VCaP (cell line): ENCODE measurements around the gene MTMR12.
"Not testable (repeated sequence)": the region's sequence is repeated elsewhere in the genome, so short reads cannot be mapped to it uniquely, and the experiment has no call there.

Experiments used
- H3K27ac ChIP-seq: fragments of 450-650 bp; 2 replicates; pipeline ENCODE4 v1.5.1; 2017
- TF ChIP-seq, protein P1 (sequence below): fragments of 450-650 bp; conservative IDR thresholded peaks from 2 replicates; pipeline ENCODE4 v1.5.1; 2017; ENCODE audit warnings: mild to moderate bottlenecking, moderate library complexity

The MTMR12 gene

DNA sequence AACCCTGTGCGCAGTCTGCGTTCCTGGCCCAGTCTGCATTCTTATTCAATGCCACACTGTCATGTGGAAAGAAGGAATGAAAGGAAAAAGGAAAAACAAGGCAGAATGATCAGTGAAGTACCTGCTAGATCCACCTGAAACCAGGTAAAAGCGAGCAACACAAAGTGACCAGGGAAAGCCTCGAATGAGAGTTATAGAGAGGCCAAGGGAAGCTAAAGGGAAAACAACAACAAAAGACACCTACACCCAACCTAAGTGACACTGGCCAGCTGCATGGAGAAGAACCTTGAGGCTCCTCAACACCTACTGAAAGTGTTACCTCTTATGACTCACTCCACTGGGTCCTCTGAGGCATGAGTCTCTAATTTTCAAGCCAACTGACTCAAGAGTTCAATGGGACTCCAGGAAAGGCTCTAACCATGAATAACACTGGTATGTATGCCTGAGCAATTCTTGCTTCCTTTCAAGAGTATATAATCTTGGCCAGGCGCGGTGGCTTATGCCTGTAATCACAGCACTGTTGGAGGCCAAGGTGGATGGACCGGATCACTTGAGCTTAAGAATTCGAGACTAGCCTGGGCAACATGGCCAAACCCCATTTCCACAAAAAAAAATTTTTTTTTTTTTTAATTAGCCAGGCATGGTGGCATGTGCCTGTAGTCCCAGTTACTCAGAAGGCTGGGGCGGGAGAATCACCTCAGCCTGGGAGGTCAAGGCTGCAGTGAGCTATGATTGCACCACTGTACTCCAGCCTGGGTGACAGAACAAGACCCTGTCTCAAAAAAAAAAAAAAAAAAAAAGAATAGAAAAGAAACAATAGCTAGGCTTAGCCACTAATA lies 29.0 kb downstream of the MTMR12 start:
- H3K27ac ChIP-seq, result no peak overlapping the region
- TF ChIP-seq, protein P1, sequence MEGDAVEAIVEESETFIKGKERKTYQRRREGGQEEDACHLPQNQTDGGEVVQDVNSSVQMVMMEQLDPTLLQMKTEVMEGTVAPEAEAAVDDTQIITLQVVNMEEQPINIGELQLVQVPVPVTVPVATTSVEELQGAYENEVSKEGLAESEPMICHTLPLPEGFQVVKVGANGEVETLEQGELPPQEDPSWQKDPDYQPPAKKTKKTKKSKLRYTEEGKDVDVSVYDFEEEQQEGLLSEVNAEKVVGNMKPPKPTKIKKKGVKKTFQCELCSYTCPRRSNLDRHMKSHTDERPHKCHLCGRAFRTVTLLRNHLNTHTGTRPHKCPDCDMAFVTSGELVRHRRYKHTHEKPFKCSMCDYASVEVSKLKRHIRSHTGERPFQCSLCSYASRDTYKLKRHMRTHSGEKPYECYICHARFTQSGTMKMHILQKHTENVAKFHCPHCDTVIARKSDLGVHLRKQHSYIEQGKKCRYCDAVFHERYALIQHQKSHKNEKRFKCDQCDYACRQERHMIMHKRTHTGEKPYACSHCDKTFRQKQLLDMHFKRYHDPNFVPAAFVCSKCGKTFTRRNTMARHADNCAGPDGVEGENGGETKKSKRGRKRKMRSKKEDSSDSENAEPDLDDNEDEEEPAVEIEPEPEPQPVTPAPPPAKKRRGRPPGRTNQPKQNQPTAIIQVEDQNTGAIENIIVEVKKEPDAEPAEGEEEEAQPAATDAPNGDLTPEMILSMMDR, result no peak

GRCh38 chr5:32283061-32283460 lies 29.7 kb downstream of the MTMR12 start:
- no peak overlapping the region for H3K27ac ChIP-seq
- TF ChIP-seq, protein P1, result no peak

GRCh38 chr5:32282633-32283032 lies 30.1 kb downstream of the MTMR12 start:
- no peak overlapping the region for H3K27ac ChIP-seq
- TF ChIP-seq, protein P1, result no peak

DNA sequence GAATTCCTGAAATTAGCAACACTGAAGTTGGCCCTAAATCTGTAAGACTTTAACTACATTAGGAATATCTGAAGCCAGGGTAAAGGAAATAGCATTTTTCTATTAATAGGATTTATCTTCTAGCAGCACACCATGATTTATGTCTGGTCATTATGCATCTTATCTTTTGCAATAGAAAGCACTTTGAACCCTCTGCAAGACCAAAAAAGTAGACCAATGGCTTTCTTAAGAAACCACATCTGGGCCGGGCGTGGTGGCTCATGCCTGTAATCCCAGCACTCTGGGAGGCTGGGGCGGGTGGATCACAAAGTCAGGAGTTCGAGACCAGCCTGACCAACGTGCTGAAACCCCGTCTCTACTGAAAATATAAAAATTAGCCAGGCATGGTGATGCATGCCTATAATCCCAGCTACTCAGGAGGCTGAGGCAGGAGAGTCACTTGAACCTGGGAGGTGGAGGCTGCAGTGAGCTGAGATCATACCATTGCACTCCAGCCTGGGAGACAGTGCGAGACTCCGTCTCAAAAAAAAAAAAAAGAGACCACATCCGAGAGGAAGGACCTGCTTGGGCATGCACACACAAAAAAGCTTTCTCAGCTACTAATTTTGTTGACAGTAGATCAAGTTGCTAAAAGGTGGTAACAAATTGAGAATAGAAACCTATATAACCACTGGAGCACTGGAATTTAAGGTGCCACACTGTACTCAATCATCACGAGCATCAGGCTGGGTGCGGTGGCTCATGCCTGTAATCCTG lies 31.2 kb downstream of the MTMR12 start:
- H3K27ac ChIP-seq, result not testable (repeated sequence)

DNA sequence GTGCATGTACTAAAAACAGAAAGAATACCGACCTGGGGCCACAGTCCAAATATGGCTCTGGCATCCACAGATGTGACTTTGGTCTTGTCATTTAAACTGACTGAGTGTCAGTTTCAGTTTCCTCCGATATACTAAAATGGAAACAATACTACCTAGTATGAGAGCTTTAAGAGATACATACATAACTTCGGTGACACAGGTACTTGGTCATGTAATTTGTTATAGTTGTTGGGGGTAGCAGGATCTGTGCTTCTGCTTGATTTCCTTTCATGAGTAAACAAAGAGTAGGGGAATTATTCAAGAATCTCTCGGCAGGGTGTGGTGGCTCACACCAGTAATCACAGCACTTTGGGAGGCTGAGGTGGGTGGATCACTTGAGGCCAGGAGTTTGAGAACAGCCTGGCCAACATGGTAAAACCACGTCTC lies 32.1 kb downstream of the MTMR12 start:
- no peak overlapping the region for H3K27ac ChIP-seq
- TF ChIP-seq, protein P1, result no peak

- no peak overlapping the region for H3K27ac ChIP-seq
- TF ChIP-seq, protein P1, result no peak
Measured at GRCh38 chr5:32279786-32280185, 33.0 kb downstream of the MTMR12 start.

DNA sequence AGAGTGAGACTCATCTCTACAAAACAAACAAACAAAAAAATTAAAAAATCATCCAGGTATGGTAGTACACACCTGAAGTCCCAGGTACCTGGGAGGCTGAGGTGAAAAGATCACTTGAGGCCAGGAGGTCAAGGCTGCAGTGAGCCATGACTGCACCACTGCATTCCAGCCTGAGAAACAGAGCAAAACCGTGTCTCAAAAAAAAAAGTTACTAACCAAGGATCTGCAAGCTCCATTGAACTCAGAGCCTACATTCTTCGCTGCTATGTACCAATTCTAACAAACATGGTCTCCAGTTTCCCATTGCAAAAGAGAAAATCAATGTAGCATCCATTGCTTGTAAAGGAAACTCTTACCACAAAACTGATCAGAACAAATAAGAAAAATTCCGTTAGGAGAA lies 33.5 kb downstream of the MTMR12 start:
- TF ChIP-seq, protein P1, result no peak
- no peak overlapping the region for H3K27ac ChIP-seq

DNA sequence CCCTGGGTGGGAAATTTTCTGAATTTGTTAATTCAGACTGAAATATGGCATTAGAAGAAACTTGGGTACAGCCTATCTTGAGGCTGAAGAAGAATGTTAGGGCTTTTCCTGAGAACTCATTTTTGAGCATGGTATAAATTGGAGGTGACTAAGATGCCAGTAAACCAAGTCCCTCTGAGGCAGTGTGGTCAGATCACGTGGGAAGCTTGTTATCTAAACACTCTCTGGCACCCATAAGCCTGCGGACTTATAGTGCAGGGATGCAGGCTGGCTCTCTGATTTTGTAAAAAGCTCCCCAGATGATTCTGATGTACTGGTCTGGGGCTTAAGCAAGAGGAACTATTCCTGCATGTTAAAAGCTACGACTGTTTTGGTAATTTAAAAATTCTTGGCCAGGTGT lies 34.3 kb downstream of the MTMR12 start:
- TF ChIP-seq, protein P1, result no peak
- no peak overlapping the region for H3K27ac ChIP-seq
